ENCODE data around the gene OR52E4.

OR52E4 gene

GRCh38 chr11:5933116-5933515 is 52.7 kb downstream of the OR52E4 start:
- POLR2A ChIA-PET: no interaction called here
- Histone ChIP-seq H3K36me3 (ENCODE audit: control insufficient read depth in 2 of 2, insufficient read depth in 1 of 2, low read length in 2 of 2) (no peaks in the 10 kb centered on the region), H3K27ac (ENCODE audit: extremely low read depth, low read depth, low read length) (no peak overlapping the region), H3K9me3 (ENCODE audit: control insufficient read depth, insufficient read depth, low read depth, low read length) (no peaks in the 10 kb centered on the region), H3K4me3 (ENCODE audit: low read depth, low read length) (no peak overlapping the region), H3K4me1 (ENCODE audit: control insufficient read depth, insufficient read depth, low read length) (no peaks in the 10 kb centered on the region)
- TF ChIP-seq TCF7L2 (IDR thresholded peaks at IDR 0.05; ENCODE audit: borderline replicate concordance, low read depth, low read length): no peak
- no peak for TF ChIP-seq ZNF24 (tag by site-specific recombination; IDR thresholded peaks at IDR 0.05)
- no peak for TF ChIP-seq ZNF76 (tag by site-specific recombination; IDR thresholded peaks at IDR 0.05; ENCODE audit: borderline replicate concordance, low read depth)
- no peak for TF ChIP-seq ZNF18 (tag by site-specific recombination; IDR thresholded peaks at IDR 0.05)
- TF ChIP-seq ZNF560 (tag by site-specific recombination; IDR thresholded peaks at IDR 0.05; ENCODE audit: borderline replicate concordance): no peak
- TF ChIP-seq ZNF600 (tag by site-specific recombination; IDR thresholded peaks at IDR 0.05): no peak
- TF ChIP-seq ATF2 (tag by site-specific recombination; IDR thresholded peaks at IDR 0.05; ENCODE audit: low read depth): no peak
- TF ChIP-seq ZNF585B (tag by site-specific recombination; IDR thresholded peaks at IDR 0.05): no peak
- TF ChIP-seq ZEB2 (tag by site-specific recombination; IDR thresholded peaks at IDR 0.05): no peak
- no peak for TF ChIP-seq ZFHX2 (tag by site-specific recombination; conservative IDR thresholded peaks at IDR 0.05)
- TF ChIP-seq ZNF174 (tag by site-specific recombination; IDR thresholded peaks at IDR 0.05): no peak
- no peak for TF ChIP-seq ZNF785 (tag by site-specific recombination; IDR thresholded peaks at IDR 0.05)
- TF ChIP-seq ZNF112 (tag by site-specific recombination; IDR thresholded peaks at IDR 0.05): no peak
- TF ChIP-seq ZNF561 (tag by site-specific recombination; IDR thresholded peaks at IDR 0.05; ENCODE audit: borderline replicate concordance): no peak
- no peak for TF ChIP-seq ZNF16 (tag by site-specific recombination; IDR thresholded peaks at IDR 0.05; ENCODE audit: low read depth)
- no peak for TF ChIP-seq ZNF610 (tag by site-specific recombination; IDR thresholded peaks at IDR 0.05; ENCODE audit: borderline replicate concordance)
- no peak for TF ChIP-seq ZNF548 (tag by site-specific recombination; IDR thresholded peaks at IDR 0.05)
- CTCF ChIA-PET: interaction anchor here (0.6 kb wide), 1 partner anchor 297 kb away, joined by 3 read pairs; no protein-coding TSS in a partner anchor

Measured in HEK293 (cell line).